ENCODE measurements around the gene MYO5B. TPM values are rescaled to one million over a fixed set of nuclear protein-coding genes. Genes with fewer than 3 reads are reported as not detected.

MYO5B gene
- total RNA-seq, 1 donor: under 0.01 TPM

DNA sequence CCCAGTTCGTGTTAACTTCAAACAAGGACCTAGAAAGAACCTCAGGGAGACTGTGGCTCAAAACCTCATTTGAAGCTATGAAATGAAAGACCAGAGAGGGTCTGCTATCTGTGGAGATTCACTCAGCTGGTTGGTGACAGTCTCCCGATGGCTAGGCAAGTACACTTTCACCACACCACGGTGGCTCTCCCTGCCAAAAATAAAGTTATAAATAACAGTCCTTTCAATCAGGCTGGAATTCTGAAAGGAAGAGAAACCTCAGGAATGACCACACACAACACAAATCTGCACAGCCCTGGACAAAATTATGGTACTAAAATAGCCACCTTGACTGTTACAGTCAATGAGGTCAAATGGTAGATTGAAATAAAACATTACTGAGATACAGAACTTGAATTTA is 221.4 kb downstream of the MYO5B start:
- H3K4me3 ChIP-seq (ENCODE audit: low read depth, low read length): no peak overlapping the region
- no peak for DNase-seq (ENCODE audit: low read depth)
- TF ChIP-seq, protein P1, sequence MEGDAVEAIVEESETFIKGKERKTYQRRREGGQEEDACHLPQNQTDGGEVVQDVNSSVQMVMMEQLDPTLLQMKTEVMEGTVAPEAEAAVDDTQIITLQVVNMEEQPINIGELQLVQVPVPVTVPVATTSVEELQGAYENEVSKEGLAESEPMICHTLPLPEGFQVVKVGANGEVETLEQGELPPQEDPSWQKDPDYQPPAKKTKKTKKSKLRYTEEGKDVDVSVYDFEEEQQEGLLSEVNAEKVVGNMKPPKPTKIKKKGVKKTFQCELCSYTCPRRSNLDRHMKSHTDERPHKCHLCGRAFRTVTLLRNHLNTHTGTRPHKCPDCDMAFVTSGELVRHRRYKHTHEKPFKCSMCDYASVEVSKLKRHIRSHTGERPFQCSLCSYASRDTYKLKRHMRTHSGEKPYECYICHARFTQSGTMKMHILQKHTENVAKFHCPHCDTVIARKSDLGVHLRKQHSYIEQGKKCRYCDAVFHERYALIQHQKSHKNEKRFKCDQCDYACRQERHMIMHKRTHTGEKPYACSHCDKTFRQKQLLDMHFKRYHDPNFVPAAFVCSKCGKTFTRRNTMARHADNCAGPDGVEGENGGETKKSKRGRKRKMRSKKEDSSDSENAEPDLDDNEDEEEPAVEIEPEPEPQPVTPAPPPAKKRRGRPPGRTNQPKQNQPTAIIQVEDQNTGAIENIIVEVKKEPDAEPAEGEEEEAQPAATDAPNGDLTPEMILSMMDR (IDR thresholded peaks at IDR 0.05; ENCODE audit: insufficient read depth, low read depth, low read length): no peak

DNA sequence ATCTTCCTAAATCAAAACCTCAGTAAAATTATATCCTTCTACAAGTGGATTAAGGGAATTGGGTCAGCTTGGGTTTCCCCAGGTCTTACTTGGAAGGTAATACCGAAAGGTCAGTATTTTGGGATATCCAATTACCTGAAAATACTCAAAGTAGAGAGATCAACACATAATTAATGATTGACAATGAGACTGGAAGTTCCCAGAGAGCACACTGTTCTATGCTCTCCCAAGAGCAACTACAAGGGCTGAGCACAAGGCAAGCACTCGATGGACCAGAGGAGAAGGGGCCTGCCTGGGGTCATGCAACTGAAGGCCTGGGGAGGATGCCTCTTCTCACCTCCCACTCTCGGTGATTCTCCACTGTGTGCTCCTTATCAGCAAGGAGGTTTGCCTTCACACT is 222.4 kb downstream of the MYO5B start:
- no peak overlapping the region for H3K4me3 ChIP-seq (ENCODE audit: low read depth, low read length)
- TF ChIP-seq, protein P1 (IDR thresholded peaks at IDR 0.05; ENCODE audit: insufficient read depth, low read depth, low read length): no peak
- no peak for DNase-seq (ENCODE audit: low read depth)

DNA sequence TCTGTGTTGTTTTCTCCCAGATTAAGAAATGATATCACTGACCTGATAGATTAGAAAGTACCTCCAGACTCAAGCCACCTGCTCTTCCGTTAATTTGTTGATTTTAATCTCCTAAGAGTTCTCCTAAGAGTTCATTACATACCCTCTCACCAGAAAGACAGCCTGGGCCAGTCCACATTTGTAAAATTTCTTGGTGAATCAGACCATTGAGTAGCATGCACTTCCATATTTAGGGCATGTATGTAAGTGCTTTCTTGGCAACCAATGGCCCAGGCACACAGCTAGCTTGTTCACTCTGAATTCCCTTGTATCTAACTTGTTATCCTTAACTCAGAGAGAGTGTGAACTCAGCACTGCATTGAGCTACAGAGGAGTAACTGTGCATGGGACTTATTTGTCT is 223.5 kb downstream of the MYO5B start:
- TF ChIP-seq, protein P1 (IDR thresholded peaks at IDR 0.05; ENCODE audit: insufficient read depth, low read depth, low read length): no peak
- no peak for DNase-seq (ENCODE audit: low read depth)

DNA sequence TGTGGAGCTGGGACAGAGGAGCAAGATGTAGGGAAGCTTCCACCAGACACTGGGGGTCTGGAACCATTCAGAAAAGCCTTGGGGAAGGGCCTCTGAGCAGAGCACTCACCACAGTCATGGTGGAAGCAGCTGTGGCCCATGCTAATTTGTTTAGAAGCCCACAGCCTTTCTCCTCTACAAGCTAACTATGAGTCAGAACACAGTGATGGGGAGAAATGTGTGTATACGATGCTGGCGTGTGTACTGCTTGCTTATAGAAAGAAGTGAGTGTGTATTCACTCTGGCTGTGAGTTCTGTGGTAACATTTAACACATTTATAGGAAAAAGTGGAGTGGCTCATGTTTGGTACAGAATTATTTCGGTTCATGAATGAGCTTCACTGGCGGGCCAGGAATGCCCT is 224.6 kb downstream of the MYO5B start:
- DNase-seq (ENCODE audit: low read depth): no peak
- H3K4me3 ChIP-seq (ENCODE audit: low read depth, low read length): no peak overlapping the region
- TF ChIP-seq, protein P1 (IDR thresholded peaks at IDR 0.05; ENCODE audit: insufficient read depth, low read depth, low read length): no peak

More for the DNA sequence above, 223.5 kb downstream of the MYO5B start:
- H3K4me3 ChIP-seq (ENCODE audit: low read depth, low read length): no peak overlapping the region

DNA sequence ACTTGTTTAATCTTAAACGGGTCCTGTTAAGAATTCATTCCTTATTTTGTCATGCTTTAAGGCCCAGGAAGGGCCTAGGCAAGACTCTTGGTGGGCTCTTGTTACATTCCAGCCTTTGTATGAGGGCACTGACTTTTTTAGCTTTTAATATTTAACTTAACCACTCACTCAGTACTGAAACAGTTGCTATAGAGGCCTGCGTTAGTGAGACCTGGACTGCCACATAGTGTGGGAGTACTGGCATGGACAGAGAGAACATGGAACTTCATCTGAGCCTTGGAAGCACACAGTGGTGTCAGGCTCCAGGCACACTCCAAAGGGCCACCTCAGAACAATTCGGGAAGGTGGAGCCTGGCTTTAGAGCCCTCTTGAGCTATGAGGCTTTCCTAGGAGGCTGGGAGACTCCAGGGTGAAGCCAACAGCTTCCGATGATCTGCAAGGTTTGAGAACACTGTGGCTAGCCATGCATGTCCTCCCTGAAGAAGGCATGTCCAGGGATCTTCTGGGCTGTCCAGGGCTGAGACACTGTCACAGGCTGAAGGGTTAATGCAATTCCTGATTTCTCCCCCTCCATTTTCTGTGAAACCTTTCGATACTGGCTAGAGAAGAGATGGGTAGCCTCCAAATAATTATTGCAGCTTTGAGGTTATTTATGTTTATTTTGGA is 226.2 kb downstream of the MYO5B start:
- H3K4me3 ChIP-seq (ENCODE audit: low read depth, low read length): no peak overlapping the region
- TF ChIP-seq, protein P1 (IDR thresholded peaks at IDR 0.05; ENCODE audit: insufficient read depth, low read depth, low read length): no peak
- no peak for DNase-seq (ENCODE audit: low read depth)

DNA sequence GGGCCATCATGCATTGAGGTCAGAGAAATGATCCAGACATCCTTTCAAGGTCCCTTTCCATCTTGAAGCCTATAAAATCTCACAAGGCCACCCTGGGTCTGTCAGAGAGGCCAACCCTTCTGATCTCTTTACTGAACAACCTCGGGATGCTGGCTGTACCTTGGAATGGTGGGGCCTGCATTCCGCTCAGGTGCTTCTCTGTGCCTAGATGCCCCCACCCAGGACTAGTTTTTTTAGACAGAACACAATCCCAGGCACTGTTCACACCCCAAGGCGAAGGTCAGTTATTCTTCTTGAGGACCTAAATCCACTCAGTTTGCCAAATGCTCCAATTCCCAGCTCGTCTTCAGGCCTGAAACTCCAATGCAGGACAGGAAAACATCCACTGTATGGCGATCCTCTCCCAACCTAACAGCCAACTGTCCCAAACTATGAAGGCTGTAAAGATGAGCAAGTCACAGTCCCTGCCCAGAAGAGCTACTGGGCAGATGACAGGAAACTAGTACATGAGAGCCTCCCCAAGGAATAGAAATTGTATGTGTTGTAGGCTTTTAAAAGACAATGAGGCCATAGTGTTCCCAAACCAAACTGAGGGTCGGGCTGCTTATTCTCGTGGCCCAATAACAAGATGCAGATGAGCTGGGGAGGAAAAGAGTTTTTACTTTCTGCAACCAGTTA is 227.2 kb downstream of the MYO5B start:
- no peak overlapping the region for H3K4me3 ChIP-seq (ENCODE audit: low read depth, low read length)
- no peak for DNase-seq (ENCODE audit: low read depth)
- TF ChIP-seq, protein P1 (IDR thresholded peaks at IDR 0.05; ENCODE audit: insufficient read depth, low read depth, low read length): no peak
